ENCODE results near the gene DNASE1L2.

DNASE1L2 gene

DNA sequence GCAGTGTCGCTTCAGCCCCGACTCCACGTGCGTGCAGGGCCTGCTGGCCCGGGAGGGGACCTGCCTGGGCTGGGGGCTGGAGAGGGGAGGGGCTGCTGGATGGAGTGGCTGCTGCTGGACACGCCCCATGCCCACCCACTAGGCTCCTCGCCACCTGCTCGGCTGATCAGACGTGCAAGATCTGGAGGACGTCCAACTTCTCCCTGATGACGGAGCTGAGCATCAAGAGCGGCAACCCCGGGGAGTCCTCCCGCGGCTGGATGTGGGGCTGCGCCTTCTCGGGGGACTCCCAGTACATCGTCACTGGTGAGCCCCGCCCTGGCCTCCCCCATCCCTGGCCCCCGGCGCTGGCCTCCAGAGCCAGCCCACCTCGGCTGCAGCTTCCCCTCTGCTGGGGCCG is 27.9 kb upstream of the DNASE1L2 start:
- TF ChIP-seq, protein P1, sequence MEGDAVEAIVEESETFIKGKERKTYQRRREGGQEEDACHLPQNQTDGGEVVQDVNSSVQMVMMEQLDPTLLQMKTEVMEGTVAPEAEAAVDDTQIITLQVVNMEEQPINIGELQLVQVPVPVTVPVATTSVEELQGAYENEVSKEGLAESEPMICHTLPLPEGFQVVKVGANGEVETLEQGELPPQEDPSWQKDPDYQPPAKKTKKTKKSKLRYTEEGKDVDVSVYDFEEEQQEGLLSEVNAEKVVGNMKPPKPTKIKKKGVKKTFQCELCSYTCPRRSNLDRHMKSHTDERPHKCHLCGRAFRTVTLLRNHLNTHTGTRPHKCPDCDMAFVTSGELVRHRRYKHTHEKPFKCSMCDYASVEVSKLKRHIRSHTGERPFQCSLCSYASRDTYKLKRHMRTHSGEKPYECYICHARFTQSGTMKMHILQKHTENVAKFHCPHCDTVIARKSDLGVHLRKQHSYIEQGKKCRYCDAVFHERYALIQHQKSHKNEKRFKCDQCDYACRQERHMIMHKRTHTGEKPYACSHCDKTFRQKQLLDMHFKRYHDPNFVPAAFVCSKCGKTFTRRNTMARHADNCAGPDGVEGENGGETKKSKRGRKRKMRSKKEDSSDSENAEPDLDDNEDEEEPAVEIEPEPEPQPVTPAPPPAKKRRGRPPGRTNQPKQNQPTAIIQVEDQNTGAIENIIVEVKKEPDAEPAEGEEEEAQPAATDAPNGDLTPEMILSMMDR (IDR thresholded peaks at IDR 0.05; ENCODE audit: low read depth, low read length, missing control alignments): no peak
- no peak for DNase-seq (ENCODE audit: low read depth)
- no peak overlapping the region for H3K4me3 ChIP-seq (ENCODE audit: low read depth, low read length)

DNA sequence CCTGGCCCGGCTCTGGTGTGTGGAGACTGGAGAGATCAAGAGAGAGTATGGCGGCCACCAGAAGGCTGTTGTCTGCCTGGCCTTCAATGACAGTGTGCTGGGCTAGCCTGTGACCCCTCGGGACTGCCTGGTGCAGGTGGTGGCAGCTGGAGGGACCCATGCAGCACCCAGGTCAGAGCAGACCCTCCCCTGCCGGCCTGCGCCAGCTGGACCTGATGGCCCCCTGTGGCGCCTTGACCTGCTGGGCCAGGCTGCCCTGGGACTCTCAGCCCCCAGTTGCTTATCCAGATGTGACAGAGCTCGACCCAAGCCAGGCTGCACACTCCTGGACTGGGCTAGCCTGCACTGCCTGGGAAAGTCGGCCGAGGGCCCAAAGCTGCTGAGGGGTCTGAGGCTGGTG is 27.5 kb upstream of the DNASE1L2 start:
- DNase-seq (ENCODE audit: low read depth): no peak
- H3K4me3 ChIP-seq (ENCODE audit: low read depth, low read length): no peak overlapping the region

DNA sequence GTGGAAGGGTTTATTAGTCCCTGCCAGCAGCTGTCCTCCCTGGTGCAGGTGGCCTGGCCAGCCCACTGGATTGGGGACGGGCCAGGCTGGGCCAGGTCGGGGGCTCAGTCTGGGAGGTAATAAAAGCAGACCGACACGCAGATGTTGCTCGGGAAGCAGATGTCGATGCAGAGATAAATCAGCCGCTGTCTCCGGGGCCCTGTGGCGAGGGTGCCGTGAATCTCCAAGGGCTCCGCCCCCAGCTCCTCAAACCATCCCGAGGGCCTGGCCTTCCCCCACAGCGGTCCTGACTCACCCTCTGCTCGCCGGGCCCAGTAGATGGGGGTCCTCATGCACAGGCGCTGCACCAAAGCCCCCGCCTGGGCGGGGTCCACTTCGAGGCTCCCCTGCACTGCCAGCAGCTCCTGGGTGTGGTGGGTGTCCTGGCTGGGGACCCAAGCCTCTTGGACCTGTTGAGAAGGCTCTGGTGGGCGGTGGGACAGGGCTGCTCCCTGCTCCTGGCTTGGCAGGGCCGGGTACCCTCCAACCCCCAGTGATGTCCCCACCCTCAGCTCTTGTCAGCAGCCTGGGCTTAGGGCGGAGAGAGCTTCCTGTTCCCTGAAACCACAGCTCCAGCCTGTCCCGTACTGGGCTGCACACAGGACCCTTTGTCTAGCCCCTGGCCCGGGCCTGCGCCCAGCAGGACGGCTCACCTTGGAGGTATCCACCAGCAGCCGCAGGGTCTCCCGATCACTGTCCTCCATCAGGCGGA is 26.8 kb upstream of the DNASE1L2 start:
- DNase-seq (ENCODE audit: low read depth): no peak
- TF ChIP-seq, protein P1 (IDR thresholded peaks at IDR 0.05; ENCODE audit: low read depth, low read length, missing control alignments): no peak
- H3K4me3 ChIP-seq (ENCODE audit: low read depth, low read length): no peak overlapping the region

More for the DNA sequence above, 27.5 kb upstream of the DNASE1L2 start:
- TF ChIP-seq, protein P1 (IDR thresholded peaks at IDR 0.05; ENCODE audit: low read depth, low read length, missing control alignments): no peak

DNA sequence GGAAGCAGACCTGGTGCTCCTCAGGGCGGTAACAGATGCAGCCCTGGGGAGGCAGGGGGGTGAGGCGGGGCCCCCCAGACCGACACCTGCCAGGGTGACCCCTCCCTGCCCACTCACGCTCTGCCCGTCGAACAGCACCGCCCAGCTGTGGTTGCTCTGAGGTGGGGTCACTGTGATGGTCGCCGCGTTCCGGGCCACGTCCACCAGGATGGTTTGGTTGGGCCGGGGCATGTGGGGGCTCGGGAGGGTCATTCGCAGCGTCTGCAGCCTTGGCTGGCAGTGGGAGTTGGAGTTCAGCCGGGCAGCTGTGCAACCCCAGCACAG is 26.3 kb upstream of the DNASE1L2 start:
- DNase-seq (ENCODE audit: low read depth): no peak
- no peak overlapping the region for H3K4me3 ChIP-seq (ENCODE audit: low read depth, low read length)
- TF ChIP-seq, protein P1 (IDR thresholded peaks at IDR 0.05; ENCODE audit: low read depth, low read length, missing control alignments): no peak

DNA sequence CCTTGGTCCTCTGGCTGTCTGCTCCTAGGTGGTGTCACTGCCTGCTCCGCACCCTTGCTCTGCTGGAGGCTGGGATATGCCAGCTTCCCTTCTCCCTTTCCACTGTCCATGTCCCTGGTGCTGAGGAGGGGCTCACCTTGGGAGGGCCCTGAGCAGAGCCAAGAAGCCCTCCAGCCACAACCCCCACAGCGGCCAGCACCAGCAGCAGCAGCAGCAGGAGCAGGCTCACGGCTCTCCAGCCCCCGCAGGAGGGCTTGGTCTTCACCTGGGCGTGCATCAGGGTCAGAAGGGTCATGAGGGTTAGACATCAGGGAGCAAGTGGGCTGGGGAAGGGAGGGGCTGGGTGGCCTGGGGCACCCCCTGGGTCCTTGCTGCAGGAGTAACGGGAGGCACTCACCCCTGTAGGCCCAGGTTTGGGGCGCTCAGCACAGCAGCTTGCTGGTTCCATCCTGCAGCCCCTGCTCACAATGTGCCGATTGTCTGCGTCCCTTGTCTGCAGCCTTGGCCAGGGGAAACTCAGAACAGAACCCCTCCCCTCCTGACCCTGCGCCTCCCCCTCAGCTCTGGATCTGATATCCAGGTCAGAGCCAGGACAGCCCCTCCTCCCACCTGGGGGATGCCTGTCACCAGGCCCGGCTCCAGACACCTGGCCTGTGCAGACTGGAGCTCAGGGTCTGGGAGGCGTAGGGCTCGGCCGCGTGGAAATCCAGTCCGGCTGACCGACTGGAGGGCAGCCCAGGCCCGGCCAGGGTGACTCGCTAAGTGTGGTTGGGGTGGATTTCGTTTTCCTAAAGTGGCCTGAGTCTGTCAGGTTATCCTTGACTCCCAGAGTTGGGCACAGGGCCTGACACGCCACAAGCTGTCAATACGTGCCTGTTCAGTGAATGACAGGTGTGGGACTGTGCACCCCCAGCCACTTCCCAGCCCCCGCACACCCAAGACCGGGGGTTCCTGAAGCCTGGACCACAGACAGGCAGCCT is 25.6 kb upstream of the DNASE1L2 start, which contains the start of gene BRICD5:
Gene BRICD5 (minus strand): TSS at position 478 of the 980 bp plus-strand sequence. CDS start 30 bp downstream, at position 448.
- TF ChIP-seq, protein P1 (IDR thresholded peaks at IDR 0.05; ENCODE audit: low read depth, low read length, missing control alignments): no peak
- no peak for DNase-seq (ENCODE audit: low read depth)

DNA sequence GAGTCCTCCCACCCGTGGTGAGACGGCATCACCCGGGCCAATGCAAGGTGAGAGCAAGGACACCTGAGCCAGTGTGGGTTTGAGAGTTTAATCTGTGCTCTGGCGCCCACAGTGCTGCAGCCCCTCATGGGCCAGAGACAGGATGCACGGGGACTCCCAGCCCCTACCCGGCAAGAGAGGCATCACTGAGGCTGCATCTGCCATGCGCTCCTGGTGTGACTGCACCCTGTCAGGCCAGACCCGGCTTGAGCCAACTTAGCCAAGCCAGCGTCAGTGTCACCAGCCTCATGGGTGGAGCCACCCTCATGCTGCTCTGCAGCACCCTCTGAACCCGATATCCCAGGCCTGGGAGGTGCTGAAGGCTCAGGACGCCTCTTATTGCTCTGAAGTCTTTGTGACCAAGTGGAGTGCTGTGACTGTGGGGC is 24.3 kb upstream of the DNASE1L2 start:
- no peak overlapping the region for H3K4me3 ChIP-seq (ENCODE audit: low read depth, low read length)
- no peak for DNase-seq (ENCODE audit: low read depth)
- TF ChIP-seq, protein P1 (IDR thresholded peaks at IDR 0.05; ENCODE audit: low read depth, low read length, missing control alignments): no peak

More for the DNA sequence above, 25.6 kb upstream of the DNASE1L2 start, which contains the start of gene BRICD5:
- H3K4me3 ChIP-seq (ENCODE audit: low read depth, low read length): no peak within 1 kb of the TSS
